HepG2 (cell line): ENCODE results near the gene PKD2L1. TPM values are rescaled to one million over a fixed set of nuclear protein-coding genes. Genes with fewer than 3 reads are reported as not detected.

Source experiments
- FOXK2 ChIP-seq: fragments of 450-650 bp; IDR thresholded peaks from 2 replicates; pipeline ENCODE4 v1.6.1; 2016
- GLI4 ChIP-seq: sonication (generic); formaldehyde crosslinking; IDR thresholded peaks from 2 replicates; pipeline ENCODE4 v1.5.1; 2020; ENCODE audit warnings: missing genetic modification reagents, mild to moderate bottlenecking, moderate library complexity, borderline replicate concordance
- HMGXB3 ChIP-seq: sonication (generic); formaldehyde crosslinking; IDR thresholded peaks from 2 replicates; pipeline ENCODE4 v1.4.0; 2020; ENCODE audit warnings: missing genetic modification reagents, borderline replicate concordance
- NR3C1 ChIP-seq: sonication (generic); formaldehyde crosslinking; IDR thresholded peaks from 2 replicates; pipeline ENCODE4 v1.4.0; 2020; ENCODE audit warnings: missing genetic modification reagents
- PRMT3 ChIP-seq: sonication (generic); formaldehyde crosslinking; IDR thresholded peaks from 2 replicates; pipeline ENCODE4 v1.8.1; 2022; ENCODE audit warnings: low read depth, mild to moderate bottlenecking, moderate library complexity, missing genetic modification reagents, borderline replicate concordance
- RARA ChIP-seq: IDR thresholded peaks from 2 replicates; pipeline ENCODE4 v1.6.1; 2016; ENCODE audit warnings: missing genetic modification reagents, missing compliant biosample characterization
- RBM22 ChIP-seq: fragments of 200-400 bp; formaldehyde crosslinking; optimal IDR thresholded peaks from 2 replicates; pipeline ENCODE3; 2017; ENCODE audit warnings: mild to moderate bottlenecking, low read length, moderate library complexity
- TFDP2 ChIP-seq: sonication (generic); formaldehyde crosslinking; IDR thresholded peaks from 2 replicates; pipeline ENCODE4 v1.4.0; 2020; ENCODE audit warnings: missing genetic modification reagents
- ZBTB1 ChIP-seq: sonication (generic); formaldehyde crosslinking; IDR thresholded peaks from 2 replicates; pipeline ENCODE4 v1.4.0; 2020; ENCODE audit warnings: missing genetic modification reagents, borderline replicate concordance
- ZBTB39 ChIP-seq: sonication (generic); formaldehyde crosslinking; IDR thresholded peaks from 2 replicates; pipeline ENCODE4 v1.5.0; 2020; ENCODE audit warnings: missing genetic modification reagents
- ZNF18 ChIP-seq: sonication (generic); formaldehyde crosslinking; IDR thresholded peaks from 2 replicates; pipeline ENCODE4 v1.8.0; 2022; ENCODE audit warnings: mild to moderate bottlenecking, missing genetic modification reagents; ENCODE audit not compliant: insufficient replicate concordance
- ZNF546 ChIP-seq: sonication (generic); formaldehyde crosslinking; conservative IDR thresholded peaks from 2 replicates; pipeline ENCODE4 v1.8.1; 2023; ENCODE audit warnings: mild to moderate bottlenecking, missing genetic modification reagents
- ZNF639 ChIP-seq: conservative IDR thresholded peaks from 2 replicates; pipeline ENCODE4 v1.6.1; 2018; ENCODE audit warnings: missing genetic modification reagents
- ZNF776 ChIP-seq: sonication (generic); formaldehyde crosslinking; IDR thresholded peaks from 2 replicates; pipeline ENCODE4 v1.4.0; 2020; ENCODE audit warnings: mild to moderate bottlenecking, missing genetic modification reagents
- ZSCAN21 ChIP-seq: sonication (generic); formaldehyde crosslinking; IDR thresholded peaks from 2 replicates; pipeline ENCODE4 v1.8.0; 2022; ENCODE audit warnings: mild to moderate bottlenecking, missing genetic modification reagents, moderate library complexity, borderline replicate concordance
- polyA plus RNA-seq, 8 experiments: library from polyadenylated mRNA; depleted of rRNA in 3 of 8; stranded (reverse) in 7 of 8; unstranded in 1 of 8; fragments of >200 nt; fragmentation: Illumina TruSeq in 4 of 8; extraction: Trizol in 4 of 8; gene quantifications; 2 replicates each; pipeline versions ENCODE4 v1.2.1 to v1.2.3, GENCODE V29; 2011 to 2016; ENCODE audit warnings: low read depth in 4 of 8, missing spikeins in 1 of 8, mixed read lengths in 1 of 8; ENCODE audit not compliant: insufficient read depth in 1 of 8
- total RNA-seq, 5 experiments: library from RNA; depleted of rRNA; stranded (reverse); fragments of >200 nt; fragmentation: Illumina TruSeq; extraction: Trizol; gene quantifications; 2 replicates each; pipeline ENCODE4 v1.2.3, GENCODE V29; 2016; ENCODE audit warnings: low read depth in 1 of 5

PKD2L1 gene
- total and polyA plus RNA-seq, 2 of the 13 experiments (the other 11 are each of a cell fraction or from before 2014, with no cell fraction given) = 0.07 to 0.15 TPM

GRCh38 chr10:100286051-100287033, 43.7 kb downstream of the PKD2L1 start, which contains the start of gene BLOC1S2 (continued):
- TF ChIP-seq TFDP2 (CRISPR knock-in tag) = no peak; the same call in 1 of the 2 replicates
- TF ChIP-seq RBM22 = no peak
- TF ChIP-seq HMGXB3 = peak; percentile 37; the same call in 1 of the 2 replicates
- peak; percentile 62; the same call in 1 of the 2 replicates for TF ChIP-seq ZNF776 (CRISPR knock-in tag)
- 0 out of 2 replicates have a peak, but pooled peaks have one; percentile 38 for TF ChIP-seq PRMT3 (CRISPR knock-in tag)
- TF ChIP-seq GLI4 (CRISPR knock-in tag) = no peak
- TF ChIP-seq ZNF18 (CRISPR knock-in tag) = peak; percentile 70
- TF ChIP-seq ZBTB1 = no peak
- TF ChIP-seq ZBTB39 (CRISPR knock-in tag) = no peak
- TF ChIP-seq ZSCAN21 (CRISPR knock-in tag) = no peak
- TF ChIP-seq ZNF546 (CRISPR knock-in tag) = no peak
- TF ChIP-seq FOXK2 = no peak
- TF ChIP-seq NR3C1 (CRISPR knock-in tag) = no peak
- no peak for TF ChIP-seq RARA (CRISPR knock-in tag)
- TF ChIP-seq ZNF639 (CRISPR knock-in tag) = no peak
